Mucosa of stomach (tissue), 1 donor: ENCODE measurements around the gene EHMT1.

Experiments used
- H3K27me3 ChIP-seq: one replicate; pipeline ENCODE4 v1.7.0; 2013; ENCODE audit warnings: mild to moderate bottlenecking, low read length; ENCODE audit not compliant: control insufficient read depth, insufficient read depth
- H3K36me3 ChIP-seq: one replicate; pipeline ENCODE4 v1.7.0; 2013; ENCODE audit warnings: low read length; ENCODE audit not compliant: control insufficient read depth, insufficient read depth
- H3K4me1 ChIP-seq: one replicate; pipeline ENCODE4 v1.7.0; 2013; ENCODE audit warnings: mild to moderate bottlenecking, low read length; ENCODE audit not compliant: control insufficient read depth, insufficient read depth
- H3K4me3 ChIP-seq: one replicate; pipeline ENCODE4 v1.7.0; 2013; ENCODE audit warnings: low read length
- H3K9ac ChIP-seq: one replicate; pipeline ENCODE4 v1.7.0; 2013; ENCODE audit warnings: mild to moderate bottlenecking, low read length, moderate library complexity
- H3K9me3 ChIP-seq: one replicate; pipeline ENCODE4 v1.7.0; 2013; ENCODE audit warnings: mild to moderate bottlenecking, low read length, moderate library complexity; ENCODE audit not compliant: control insufficient read depth
- donor health status: Pancreatic carcinoma.

EHMT1 gene

DNA sequence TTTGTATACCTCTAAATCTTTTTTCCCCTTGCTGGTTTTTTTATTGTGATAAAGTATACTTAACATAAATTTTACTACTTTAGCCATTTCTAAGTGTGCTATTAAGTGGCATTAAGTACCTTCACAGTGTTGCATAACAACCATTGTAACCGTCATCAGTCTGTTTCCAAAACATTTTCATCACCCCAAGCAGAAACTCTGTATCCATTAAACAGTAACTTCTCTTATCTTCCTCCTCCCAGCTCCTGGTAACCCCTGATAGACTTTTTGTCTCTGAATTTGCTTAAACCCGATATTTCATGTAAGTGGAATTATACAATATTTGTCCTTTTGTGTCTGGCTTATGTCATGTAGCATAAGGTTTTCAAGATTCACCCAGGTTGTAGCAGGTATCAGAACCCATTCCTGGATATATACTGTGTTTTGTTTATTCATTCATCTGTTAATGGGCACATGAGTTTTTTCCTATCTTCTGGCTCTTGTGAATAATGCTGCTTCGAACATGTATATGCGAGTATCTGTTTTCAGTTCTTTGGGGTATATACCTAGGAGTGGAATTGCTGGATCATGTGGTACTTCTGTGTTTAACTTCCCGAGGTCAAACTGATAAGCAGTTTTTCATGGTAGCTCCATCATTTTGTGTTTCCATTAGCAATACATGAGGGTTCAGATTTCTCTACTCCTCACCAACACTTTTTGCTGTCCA lies 66.4 kb downstream of the EHMT1 start:
- Histone ChIP-seq H3K4me1 (no peaks in the 10 kb centered on the region), H3K9me3 (no peaks in the 10 kb centered on the region), H3K9ac (no peak overlapping the region), H3K4me3 (no peak overlapping the region), H3K27me3 (no peaks in the 10 kb centered on the region), H3K36me3 (no peaks in the 10 kb centered on the region)

DNA sequence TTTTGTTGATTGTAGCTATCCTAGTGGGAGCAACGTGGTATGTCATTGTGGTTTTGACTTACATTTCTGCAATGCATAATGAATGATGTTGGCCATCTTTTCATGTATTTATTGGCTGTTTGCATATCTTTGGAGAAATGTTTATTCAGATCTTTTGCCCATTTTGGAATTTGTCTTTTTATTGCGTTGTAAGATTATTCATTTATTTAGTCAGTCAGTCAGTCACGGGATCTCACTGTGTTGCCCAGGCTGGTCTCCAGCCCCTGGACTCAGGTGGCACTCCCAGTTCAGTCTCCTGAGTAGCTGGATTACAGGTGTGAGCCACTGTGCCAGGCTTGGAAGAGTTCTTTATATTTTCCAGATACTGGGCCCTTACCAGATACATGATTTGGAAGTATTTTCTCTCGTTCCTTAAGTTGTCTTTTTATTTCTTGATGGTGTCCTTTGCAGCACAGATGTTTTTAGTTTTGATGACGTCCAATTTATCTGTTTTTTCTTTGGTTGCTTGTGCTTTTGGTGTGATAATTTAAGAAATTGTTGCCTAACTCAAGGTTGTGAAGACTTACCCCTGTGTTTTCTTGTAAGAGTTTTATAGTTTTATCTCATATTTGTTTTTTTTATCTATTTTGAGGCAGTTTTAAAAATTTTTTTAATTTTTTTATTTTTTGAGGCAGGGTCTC lies 67.1 kb downstream of the EHMT1 start:
- no peak overlapping the region for H3K4me3 ChIP-seq
- H3K9me3 ChIP-seq, result no peaks in the 10 kb centered on the region
- H3K27me3 ChIP-seq, result no peaks in the 10 kb centered on the region
- H3K36me3 ChIP-seq, result no peaks in the 10 kb centered on the region
- no peak overlapping the region for H3K9ac ChIP-seq
- no peaks in the 10 kb centered on the region for H3K4me1 ChIP-seq

DNA sequence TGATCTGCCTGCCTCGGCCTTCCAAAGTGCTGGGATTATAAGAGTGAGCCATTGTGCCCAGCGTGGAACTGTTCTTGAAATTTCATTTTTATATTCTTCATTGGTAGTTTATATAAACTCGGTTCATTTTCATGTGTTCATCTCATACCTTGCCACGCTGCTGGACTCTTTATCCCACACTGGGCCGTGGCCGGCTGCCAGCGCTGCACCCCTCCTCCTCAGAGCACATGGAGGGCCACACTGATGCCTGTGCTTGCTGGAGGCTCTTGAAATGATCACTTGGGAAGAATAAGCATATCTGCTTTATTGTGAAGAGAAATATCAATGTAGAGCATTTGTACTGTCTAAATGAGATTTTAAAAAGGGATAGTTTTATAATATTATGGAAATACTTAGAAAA lies 69.5 kb downstream of the EHMT1 start:
- H3K4me1 ChIP-seq, result no peaks in the 10 kb centered on the region
- no peak overlapping the region for H3K4me3 ChIP-seq
- no peak overlapping the region for H3K9ac ChIP-seq
- H3K36me3 ChIP-seq, result no peaks in the 10 kb centered on the region
- H3K9me3 ChIP-seq, result no peaks in the 10 kb centered on the region
- no peaks in the 10 kb centered on the region for H3K27me3 ChIP-seq

DNA sequence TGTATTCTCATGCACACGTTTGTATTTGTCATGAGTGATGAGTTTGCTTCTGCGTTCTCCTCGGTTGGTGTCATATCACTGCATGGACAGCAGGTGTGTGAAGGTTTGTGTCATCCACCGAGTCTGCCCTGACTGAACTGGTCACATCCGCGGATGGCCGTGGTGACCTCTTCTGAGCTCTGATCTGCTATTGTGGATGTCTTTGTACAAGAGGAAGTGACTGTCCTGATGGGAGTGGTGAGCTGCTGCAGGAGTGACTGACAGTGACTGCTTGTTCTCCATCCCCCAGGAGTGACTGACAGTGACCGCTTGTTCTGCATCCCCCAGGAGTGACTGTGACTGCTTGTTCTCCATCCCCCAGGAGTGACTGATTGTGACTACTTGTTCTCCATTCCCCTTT lies 69.9 kb downstream of the EHMT1 start:
- Histone ChIP-seq H3K27me3 (no peaks in the 10 kb centered on the region), H3K4me3 (no peak overlapping the region), H3K9me3 (no peaks in the 10 kb centered on the region), H3K4me1 (no peaks in the 10 kb centered on the region), H3K9ac (no peak overlapping the region), H3K36me3 (no peaks in the 10 kb centered on the region)

DNA sequence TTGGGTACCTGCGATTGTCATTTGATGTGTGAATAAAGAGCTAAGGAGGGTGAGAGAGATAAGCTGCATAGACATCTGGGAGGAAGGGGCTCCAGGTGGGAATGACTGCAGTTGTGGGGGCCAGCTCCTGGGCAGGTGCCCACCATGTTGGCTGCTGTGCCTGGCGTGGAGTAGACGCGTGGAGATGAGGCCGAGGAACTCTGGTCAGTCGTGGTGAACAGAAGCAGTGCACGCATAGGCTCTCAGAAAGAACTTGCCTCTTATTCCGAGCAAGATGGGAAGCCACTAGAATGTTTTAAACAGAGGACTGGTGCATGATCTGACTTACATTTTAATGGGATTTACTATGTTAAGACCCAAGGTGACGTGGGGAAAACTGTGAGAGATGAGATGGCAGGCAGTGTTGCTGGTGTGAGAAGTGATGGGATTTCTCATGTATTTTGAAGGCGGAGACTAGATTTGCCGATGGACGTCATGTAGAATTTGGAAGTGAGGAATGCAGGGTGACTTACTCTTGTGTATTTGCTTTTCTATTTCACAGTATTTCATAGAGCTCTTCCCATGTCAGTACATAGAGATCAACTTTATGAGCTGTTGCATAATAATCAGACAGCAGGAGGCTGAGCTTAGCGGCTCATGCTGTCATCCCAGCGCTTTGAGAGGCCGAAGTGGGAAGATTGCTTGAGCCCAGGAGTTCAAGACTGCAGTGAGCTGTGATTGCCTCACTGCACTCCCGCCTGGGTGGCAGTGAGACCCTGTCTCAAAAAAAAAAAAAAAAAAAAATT lies 71.1 kb downstream of the EHMT1 start:
- Histone ChIP-seq H3K27me3 (no peaks in the 10 kb centered on the region), H3K9ac (no peak overlapping the region), H3K9me3 (no peaks in the 10 kb centered on the region), H3K4me3 (no peak overlapping the region), H3K36me3 (no peaks in the 10 kb centered on the region), H3K4me1 (peaks cover under 1% of the 10 kb centered on the region)

DNA sequence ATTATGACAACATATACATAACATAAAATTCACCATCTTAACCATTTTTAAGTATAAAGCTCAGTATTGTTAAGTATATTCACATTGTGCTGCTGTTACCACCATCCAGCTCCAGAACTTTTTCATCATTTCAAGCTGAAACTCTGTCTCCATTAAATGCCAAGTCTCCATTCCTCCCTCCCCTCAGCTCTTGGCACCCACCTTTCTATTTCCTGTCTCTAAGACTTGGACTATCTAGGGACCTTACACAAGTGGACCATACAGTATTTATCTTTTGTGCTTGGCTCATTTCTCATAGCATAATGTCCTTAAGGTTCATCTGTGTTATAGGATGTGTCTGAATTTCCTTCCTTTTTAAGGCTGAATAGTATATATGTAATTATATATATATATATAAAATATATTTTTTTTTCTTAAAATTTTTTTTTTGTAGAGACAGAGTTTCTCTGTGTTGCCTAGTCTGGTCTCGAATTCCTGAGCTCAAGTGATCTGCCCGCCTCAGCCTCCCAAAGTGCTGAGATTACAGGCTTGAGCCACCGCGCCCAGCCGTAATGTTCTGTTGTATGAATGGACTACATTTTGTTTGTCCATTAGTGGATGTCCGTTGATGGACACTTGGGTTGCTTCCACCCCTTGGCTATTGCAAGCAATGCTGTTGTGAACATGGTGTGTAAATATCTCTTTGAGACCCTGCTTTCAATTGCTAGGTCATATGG lies 72.3 kb downstream of the EHMT1 start:
- Histone ChIP-seq H3K27me3 (no peaks in the 10 kb centered on the region), H3K4me3 (no peak overlapping the region), H3K4me1 (peaks cover 9% of the 10 kb centered on the region)

DNA sequence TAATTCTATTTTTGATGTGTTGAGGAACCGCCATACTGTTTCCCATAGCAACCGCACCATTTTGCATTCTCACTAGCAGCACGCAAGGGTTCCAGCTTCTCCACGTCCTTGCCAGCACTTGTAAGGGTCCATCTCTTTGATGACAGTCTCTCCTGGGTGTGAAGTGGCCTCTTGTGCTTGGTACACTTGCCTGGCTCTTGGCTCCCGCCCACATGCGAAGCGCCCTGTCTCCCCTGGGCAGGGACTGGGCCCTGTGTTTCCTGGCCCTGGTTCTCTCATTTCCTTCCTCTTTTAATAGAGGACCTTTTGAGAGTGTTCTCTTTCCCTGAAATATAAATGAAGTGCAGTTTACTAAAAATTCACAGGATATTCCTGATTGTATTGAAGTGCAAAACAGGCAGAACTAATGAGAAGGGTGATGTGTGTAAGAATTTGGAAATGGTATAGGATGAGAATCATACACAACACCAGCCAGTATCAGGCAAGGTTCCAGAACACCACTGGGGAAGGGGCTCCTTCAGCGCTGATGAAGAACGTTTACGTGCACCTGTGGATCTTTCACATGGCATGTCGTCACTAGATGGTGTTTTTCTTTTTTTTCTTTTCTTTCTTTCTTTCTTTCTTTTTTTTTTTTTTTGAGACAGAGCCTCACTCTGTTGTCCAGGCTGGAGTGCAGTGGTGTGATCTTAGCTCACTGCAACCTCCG lies 73.0 kb downstream of the EHMT1 start:
- Histone ChIP-seq H3K27me3 (no peaks in the 10 kb centered on the region), H3K9ac (no peak overlapping the region), H3K9me3 (no peaks in the 10 kb centered on the region), H3K4me3 (no peak overlapping the region), H3K4me1 (peaks cover 9% of the 10 kb centered on the region), H3K36me3 (no peaks in the 10 kb centered on the region)

More for the DNA sequence above, 72.3 kb downstream of the EHMT1 start:
- Histone ChIP-seq H3K9ac (no peak overlapping the region), H3K9me3 (no peaks in the 10 kb centered on the region), H3K36me3 (no peaks in the 10 kb centered on the region)

DNA sequence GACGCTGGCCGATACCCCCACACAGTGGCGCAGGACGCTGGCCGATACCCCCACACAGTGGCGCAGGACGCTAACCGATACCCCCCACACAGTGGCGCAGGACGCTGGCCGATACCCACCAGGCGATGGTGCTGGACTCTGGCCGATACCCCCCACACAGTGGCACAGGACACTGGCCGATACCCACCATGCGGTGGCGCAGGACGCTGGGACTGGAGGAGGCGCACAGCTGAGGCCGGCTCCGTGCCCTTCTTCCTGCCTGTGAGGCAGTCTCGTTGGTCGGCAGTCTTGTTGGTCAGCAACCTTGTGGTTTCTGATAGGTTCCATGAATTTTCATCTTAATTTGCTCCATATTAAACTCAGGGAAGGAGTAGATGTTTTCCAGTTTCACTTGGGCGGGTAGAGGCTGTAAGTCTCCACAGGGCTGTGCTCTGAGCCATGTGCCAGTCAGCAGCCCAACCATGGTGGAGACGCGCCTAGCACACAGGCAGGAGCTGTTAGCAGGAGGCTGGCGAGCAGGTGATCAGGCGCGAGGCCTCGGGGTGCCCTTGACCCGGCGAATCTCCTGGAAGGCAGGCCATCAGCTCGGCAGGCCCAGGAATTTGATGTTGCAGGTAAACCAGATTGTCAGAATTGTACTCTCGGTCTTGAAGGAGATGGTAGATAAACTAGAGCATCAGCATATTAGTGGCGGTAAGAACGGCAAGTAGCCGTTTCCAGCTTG lies 75.6 kb downstream of the EHMT1 start:
- H3K9ac ChIP-seq, result no peak overlapping the region
- H3K27me3 ChIP-seq, result no peaks in the 10 kb centered on the region
- H3K4me1 ChIP-seq, result peaks cover 9% of the 10 kb centered on the region
- H3K36me3 ChIP-seq, result no peaks in the 10 kb centered on the region
- no peak overlapping the region for H3K4me3 ChIP-seq
- no peaks in the 10 kb centered on the region for H3K9me3 ChIP-seq

DNA sequence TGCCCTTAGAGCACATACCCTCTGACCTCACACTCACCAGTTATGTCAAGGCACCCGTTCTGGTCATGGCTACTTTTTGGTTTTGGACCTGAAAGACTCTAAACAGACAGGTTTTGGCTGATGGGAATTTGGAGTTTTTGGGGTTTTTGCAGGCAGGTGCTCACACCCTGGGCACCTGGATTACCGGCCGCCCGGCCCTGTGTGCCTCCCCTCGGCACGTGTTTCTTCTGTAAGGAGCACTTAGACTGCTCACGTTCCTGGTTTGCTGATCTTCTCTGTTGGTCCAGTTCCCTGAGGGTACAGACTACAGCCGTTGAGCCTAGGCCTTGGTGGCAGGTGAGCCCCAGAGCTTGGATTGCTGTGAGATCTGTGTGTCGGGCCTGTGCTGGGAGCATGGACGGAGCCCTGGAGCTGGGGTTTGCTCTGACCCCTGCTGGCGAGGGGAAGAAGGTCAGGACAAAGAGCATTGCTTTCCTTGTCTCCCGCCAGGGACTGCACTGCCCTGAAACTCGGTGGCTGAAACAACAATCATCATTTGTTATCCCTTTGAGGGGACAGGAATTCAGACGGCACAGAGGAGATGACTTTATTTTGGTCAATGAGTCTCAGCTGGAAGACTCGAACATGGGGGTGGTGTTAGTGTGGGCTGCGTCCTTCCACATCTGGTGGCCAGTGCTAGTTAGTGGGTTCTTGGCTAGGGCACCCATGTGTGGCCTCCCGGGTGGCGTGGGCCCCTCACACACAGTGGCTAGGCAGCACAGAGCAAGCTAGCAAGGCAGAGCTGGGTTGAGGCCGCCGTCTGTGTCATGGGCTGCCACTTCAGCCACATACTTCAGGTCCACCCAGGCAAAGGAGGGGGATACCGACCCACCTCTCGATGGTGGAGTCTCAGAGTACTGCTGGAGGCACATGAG lies 76.4 kb downstream of the EHMT1 start:
- peaks cover 9% of the 10 kb centered on the region for H3K4me1 ChIP-seq
- no peak overlapping the region for H3K4me3 ChIP-seq
- no peaks in the 10 kb centered on the region for H3K27me3 ChIP-seq
- no peaks in the 10 kb centered on the region for H3K36me3 ChIP-seq
- H3K9me3 ChIP-seq, result no peaks in the 10 kb centered on the region
- H3K9ac ChIP-seq, result no peak overlapping the region

DNA sequence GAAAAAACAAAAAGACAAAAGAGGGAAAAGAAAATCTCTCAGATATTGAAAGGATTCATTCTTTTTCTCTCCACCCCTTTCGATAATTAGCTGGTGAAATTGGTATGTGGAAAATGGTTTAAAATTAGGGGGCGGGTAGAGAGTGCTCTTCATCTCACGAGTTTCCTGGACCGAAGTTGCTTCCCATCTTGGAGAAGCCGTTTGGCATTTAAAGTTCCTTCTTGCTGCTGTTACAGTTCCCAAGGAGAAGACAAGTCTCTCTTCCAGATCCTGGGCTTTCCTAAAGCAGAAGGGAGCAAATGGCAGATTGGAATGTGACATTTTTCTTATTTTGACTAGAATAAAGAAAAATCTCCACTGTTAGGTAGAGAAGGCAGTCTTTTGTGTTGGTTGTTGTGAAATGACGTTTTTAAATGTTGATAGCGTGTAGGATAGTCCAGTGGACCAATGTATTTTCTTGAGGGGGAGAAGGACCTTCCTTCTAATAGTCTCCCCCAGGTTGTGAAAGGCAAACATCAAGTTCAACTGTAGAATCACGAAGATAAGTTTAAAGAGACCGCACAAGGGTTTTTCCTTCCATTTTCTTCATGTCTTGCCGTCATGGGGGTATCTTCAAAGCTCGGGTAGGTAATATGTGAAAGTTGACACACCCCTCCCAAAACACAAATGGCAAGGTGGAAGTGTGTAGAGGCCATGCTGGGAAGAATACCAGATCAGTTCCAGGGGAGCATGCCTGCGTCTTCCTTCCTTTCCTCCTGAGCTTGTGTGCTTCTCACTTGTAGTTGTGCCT lies 77.5 kb downstream of the EHMT1 start:
- Histone ChIP-seq H3K4me1 (peaks cover 9% of the 10 kb centered on the region), H3K9me3 (no peaks in the 10 kb centered on the region), H3K27me3 (no peaks in the 10 kb centered on the region), H3K4me3 (no peak overlapping the region), H3K9ac (no peak overlapping the region), H3K36me3 (no peaks in the 10 kb centered on the region)
